ENCODE results near the gene DOCK3.

The DOCK3 gene

GRCh38 chr3:51408813-51409212 is 734.1 kb downstream of the DOCK3 start:
- DNase-seq (ENCODE audit: low read depth) = no peak

DNA sequence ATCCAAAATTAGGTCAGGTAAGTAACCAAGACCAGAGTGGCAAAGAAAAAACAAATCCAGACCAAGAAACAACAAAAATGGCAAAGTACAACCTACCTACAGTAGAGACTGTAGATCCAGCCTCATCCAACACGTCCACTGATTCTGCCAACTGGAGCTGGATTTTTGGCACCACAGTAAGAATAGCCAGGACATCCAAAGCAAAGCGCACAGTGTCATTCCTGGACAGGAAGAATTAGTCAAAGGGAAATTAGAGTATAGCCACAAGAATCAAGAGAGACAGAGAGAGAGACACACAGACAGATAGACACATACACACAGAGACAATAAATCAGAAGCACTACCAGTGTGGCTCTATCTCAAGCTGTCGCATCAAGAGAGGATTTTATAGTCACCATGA is 747.5 kb downstream of the DOCK3 start:
- DNase-seq (ENCODE audit: low read depth) = no peak

DNA sequence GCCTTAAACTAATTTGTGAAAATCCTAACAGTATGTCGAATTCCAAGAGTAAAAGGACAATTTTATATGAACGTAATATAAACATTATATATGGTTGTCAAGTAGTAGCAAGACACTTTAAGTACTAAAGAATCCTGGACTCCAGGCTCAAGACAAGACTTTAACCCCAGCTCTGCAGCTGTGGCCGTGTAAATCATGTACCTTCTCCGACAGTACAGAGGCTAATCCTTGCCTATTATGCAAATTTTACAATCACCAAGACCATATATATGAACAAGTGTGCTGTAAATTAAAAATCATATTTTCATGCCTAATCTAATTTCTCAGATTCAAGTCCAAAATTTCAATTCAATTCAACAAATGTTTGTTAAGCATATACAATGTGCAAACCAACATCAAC is 752.2 kb downstream of the DOCK3 start:
- DNase-seq (ENCODE audit: low read depth) = no peak

- no peak for DNase-seq (ENCODE audit: low read depth)
These were observed 754.4 kb downstream of the DOCK3 start for GRCh38 chr3:51429138-51429537.
